Anterior cingulate cortex (tissue), 58 donors: ENCODE results near the gene GPR183.

Source experiments
- DNase-seq, 58 donors: peaks; one replicate each; lab custom pipeline; 2025; lab: John Stamatoyannopoulos, UW

The GPR183 gene

DNA sequence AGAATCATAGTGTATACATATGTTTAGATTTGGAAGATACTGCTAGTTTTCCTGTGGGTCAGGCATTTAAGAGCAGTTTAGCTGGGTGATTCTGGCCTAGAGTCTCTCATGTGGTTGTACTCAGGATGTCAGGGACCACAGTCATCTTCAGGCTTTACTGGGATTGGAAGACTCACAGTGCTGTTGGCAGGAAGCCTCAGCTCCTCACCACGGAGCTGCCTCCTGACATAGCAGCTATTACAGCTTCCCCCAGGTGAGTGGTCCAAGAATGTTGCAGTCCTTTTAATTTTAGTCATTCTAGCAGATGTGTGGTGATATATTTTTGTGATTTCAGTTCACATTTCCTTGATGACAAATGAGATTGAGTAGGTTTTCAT lies 32.1 kb downstream of the GPR183 start:
- no peak for DNase-seq

DNA sequence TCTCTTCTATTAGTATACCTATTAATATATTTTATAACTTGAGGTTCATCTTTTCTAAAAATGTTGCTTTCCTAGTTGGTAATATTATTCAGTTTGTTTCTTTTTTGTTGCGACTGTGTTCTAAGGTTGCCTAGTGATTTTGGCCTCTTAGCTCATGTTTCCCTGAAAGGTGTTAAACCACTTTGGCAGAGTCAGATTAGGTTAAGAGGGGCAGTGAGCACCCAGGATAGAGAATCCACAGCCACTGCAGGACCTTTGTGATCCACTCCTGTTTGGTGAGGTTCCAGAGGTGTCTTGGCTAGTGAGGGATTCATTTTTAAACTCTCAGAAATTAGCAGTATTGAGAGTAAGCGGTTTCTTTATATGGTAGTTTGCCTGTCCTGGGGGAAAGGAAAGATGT lies 34.1 kb downstream of the GPR183 start:
- no peak for DNase-seq

DNA sequence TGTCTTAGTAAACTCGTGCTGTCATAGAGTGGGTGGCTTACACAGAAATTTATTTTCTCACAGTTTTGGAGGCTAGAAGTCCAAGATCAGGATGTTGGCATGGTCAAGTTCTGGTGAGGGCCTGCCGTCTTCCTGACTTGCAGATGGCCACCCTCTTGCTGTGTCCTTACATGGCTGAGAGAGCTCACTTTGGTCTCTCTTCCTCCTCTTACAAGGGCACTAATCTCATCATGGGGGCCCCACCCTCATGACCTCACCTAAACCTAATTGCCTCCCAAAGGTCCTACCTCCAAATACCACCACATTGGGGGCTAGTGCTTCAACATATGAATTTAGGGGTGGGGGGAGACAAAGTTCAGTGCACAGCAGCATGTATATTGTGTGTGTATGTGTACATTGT lies 34.7 kb downstream of the GPR183 start:
- DNase-seq = no peak

DNA sequence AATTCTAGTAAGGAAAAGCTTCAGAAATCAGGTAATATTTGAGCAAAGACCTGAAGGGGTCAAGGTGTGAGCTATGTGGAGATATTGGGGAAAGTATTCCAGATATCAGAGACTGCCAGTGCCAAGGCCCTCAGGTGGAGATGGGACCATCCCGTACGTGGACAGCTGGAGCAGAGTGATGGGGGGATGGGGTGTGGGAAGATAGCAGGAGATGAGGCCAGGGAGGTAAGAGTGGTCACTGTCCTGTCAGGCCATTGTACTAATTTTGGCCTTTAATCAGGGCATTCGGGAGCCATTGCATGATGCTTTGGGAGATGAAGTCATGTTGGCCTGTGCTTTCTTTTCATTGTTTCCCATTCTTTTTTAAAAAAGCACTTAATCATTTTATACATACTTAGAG lies 36.0 kb downstream of the GPR183 start:
- no peak for DNase-seq

DNA sequence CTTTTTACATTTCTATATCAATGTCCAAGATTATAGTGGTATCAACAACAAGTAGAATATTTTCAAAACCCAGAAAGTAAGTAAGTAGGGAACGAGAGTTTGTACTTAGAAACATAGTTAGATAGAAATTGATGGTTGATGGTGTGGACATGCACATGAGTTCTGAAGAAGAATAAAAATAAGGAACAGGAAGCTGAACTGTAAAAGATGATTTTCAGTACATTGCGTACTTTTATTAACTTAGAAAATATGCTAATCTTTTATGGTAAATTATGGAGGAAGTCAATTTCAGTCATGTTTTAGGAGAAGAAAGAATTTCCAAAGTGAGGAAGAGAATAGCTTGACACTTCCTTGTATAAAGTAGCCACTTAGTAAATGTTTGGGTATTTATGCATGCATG lies 36.7 kb downstream of the GPR183 start:
- no peak for DNase-seq

DNA sequence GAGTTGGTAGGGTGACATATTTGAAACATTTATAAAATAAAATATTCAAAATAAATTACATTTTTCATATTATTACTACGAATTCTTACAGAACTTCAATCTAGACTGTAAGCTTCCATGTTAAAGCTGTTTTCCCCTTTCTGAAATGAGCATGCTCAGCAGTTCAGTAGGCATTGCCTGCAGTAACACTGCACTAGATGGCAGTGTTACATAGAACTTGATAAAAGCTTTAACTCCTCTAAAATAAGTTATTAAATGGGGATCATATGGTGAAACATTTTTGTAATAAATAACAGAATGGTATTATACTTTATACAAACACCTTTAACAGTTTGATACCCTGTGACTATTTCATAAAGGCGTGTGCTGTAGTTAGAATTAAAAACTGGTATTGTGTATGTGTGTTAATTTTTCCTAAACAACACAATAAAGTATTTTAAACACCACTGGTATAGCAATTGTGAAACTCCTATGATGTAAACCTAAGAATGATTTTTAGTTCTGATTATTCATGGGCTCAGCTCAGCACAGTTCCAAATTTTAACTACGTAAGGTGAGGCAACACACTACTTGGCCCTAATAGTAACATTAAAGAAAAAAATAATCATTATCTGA lies 37.5 kb downstream of the GPR183 start:
- peak in 4 of 58 donors; percentile 6 to 35 (median 10) for DNase-seq

DNA sequence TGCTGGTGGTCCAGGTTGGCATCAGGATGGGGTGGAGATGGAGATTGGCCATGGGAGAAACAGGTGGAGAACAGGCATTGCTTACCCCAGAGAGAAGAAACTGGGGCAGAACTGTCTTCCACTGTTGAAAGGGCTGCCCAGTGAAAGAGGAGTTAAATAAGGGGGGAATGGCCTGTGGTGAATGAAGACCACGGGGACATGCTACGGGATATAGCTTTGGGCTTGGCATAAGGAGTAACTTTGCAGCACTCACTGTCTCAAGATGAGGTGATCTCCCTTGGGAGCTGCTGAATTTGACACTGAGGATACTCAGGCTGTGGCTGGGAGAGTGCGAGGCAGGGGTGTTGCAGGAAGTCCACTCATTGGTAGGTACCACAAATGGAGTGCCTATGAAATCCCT lies 38.4 kb downstream of the GPR183 start:
- no peak for DNase-seq

DNA sequence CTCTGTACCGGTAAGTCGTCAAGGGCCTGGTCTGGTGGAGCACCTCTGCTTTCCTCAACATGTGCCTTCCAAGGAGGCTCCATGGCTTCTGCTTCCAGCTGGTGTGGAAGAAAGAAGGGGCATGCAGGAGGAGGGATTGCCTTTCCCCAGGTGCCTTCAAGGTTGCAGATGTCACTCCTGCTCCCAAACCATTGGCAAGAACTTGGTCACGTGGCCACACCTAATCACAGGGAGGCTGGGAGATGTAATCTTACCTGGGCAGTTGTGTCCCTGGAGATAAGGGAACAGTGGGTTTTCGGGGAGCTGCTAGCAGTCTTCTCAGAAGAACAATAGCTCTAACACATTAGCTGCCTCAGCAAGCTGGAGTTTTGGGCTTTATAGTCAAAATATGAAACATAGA lies 39.3 kb downstream of the GPR183 start:
- no peak for DNase-seq

DNA sequence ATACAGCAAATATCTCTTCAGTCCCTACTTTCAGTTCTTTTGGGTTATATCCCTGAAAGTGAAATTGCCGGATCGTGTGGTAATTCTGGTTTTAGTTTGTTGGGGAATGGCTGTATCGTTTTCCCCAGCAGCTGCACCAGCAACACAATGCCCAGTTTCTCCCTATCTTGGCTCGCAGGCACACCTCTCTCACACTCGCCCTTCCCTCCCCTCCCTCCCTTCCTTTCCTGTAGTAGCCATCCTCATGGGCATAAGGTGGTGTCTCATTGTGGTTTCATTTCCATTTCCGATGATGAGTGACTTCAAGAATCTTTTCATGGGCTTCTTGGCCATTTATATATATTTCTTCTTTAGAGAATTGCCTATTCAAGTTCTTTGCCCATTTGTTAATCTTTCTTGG lies 40.4 kb downstream of the GPR183 start:
- no peak for DNase-seq

DNA sequence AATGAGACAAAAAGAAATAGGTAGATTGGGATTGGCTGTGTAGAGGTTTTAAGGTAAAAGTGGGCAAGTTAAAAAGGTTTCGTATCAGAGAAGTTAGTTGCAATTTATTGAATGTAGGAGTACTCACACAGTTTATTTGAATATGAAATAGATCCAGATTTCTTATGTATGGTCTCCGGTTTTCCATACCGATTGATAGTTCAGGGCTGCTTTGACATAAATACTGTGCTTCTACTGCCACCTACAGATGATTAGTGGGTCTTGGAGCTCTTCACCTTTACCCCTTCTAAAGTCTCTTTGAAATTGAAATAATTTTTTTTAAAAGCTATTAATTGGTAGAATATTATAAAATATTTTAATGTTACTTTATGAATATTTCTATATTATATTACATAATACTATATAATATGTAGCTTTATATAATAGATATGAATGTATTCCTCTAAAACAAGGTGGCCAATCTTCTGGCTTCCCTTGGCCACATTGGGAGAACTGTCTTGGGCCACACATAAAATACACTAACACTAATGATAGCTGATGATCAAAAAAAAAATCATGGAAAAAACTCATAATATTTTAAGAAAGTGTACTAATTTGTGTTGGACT lies 41.3 kb downstream of the GPR183 start:
- peak in 2 of 58 donors; percentile 6 to 26 for DNase-seq

DNA sequence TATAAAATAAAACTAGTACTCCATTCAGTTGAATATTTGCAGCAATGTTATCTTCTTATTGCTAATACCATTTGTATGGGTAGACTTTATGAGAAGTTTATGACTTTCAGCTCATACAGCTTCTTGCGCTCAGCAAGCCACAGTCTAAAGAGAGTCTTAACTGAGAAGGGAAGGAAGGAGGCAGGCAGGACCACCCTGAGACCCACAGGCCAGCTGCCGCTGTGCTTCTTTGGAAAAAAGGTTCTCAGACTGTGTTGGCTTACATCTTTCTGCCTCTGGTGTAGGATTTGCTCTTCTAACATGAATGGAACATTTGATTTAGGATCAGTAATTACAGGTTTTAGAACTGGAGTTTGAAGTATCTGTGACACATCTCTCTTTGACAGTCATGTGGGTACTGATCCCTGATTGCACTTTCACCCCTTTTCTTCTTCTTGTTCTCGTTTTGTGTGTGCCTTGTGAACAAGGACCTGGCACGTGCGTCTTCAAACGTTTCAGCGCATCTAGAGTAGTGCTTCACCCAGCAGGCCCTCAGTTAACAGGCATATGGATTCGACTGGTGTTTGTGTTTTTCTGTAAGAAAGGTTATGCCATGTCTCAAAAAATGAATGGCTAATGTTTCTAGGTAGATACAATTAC lies 41.9 kb downstream of the GPR183 start:
- no peak for DNase-seq

DNA sequence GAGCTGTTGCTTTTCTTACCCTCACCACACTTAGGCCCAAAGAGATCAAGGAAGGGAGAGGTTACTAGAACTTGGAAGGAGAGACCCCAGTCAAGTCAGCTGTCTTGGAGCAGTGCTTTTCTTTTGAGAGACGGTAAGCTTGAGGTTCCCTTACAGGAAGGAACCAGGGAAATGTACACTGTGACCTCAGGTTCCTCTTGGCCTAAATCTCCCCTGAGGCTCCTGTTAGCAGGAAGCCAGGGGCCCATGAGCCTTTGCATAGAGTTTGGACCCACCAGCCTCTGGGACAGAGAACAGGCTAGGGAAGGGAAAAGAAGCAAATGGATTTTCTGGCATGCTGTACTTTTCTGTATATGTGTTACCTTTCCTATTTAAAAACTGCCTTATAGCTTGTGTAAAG lies 43.1 kb downstream of the GPR183 start:
- DNase-seq = no peak

DNA sequence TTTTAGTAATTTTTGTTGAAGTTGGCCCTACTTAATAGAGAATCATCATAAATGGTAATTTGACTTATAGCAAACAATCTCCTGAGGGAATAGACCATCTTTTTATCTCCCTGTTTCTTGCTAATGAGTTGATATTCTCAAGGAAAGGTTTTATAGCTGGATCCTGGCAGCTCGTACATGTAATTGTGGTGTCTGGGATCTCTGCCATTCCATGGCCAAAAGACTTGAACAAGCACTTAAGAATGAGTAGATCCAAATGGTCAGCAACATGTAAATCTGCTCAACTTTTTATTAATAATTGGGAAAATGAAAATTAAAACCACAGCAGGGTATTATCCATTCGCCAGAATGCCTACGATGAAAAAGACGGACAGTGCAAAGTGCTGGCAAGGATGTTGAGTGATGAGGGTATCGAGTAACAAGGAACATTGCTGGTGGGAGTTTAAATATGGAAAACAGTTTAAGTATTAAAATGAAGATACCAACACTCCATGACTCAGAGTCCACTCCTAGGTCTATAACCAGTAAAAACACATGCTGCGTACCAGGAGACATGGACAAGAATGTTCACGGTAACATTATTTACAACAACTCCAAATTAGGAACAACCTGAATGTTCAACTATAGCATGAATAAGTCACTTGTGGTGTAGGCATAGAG lies 43.9 kb downstream of the GPR183 start:
- no peak for DNase-seq

DNA sequence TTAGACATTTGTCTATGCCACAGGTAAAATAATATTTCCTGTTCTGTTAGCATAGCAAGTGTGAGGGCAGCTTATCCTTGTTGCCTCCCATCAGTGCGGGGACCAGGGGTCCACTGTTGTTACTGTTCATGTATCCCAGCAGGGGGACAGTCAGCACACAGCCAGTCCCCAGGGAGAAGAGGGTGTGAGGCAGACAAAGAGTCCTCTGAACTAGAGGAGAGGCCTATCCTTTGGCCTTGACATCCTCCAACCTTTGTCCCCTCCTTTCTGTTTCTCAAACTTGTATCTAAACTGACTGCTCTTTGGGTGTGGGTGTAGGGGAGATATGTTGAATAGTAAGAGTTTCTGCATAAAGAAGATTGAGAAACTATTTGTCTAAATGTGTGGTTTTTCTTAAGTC lies 46.1 kb downstream of the GPR183 start:
- no peak for DNase-seq

DNA sequence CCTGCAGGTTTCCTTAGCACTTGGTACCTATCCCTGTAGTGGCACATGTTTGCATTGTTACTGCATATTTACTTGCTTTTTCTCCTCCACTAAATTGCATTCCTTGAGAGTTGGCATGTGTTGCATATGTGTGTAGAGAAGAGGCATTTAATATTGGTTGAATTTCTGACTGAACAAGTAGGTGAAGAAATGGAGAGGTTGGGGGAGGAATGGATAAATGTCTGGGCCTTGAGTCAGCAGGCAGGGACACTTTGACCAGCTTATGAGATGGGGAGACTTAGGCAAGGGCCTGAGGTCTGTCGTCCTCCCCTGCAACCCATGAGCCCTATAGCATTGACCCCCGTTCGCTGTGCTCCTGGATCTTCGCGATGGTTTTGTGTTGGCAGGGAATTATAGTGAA lies 47.0 kb downstream of the GPR183 start:
- DNase-seq = no peak

DNA sequence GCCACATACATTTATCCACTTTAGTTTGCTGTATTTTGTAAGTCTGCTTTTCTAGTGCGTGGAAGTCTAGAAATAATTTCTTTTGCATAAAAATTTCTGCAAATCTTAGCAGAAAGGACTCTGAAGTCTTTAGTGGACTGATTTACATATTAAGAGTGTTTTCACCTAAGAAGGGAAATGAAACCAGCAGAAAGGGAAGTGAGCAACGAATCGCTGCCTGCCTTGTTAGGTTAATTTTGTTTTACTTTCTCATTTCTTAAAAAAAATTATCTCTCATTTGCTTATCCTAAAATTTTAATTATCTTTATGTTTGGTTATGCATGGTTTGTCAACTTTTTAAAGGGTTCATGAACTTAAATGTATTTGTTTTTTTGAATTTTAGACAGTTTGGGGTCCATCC lies 48.3 kb downstream of the GPR183 start:
- no peak for DNase-seq

DNA sequence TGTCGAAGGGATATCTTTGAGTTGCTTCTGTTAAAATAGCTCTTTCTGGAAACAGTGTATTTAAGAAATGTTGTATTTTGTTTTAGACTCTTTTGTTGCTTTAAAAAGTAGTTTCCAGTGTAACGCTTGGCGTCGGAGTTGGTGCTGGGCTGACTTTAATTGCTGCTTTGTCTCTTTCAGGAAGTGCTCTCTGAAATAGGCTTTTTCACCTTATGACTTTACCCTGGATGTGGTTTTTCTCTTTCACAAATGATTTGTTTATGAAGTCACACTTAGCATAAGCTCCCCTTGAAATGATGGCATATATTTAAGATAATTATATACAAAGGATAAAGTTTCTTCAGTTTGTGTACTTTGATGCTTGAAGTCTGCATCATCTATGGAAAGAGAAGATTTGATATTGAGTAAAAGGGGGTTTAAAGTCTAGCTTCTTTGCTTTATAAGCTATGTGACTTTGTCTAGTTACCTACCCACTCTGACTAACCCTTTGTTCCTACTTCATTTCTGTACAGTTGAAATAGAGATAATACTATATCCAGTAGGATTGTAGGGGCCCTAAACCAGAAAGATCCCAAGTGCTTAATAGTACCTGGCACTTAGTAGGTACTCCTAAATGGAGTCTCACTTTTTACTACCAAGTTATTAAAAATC lies 48.9 kb downstream of the GPR183 start, which contains the start of gene GPR18:
Gene GPR18, minus strand, starts transcription at position 170 of the 651 bp plus-strand sequence. CDS start 2,507 bp downstream, outside the sequence.
- no peak for DNase-seq

DNA sequence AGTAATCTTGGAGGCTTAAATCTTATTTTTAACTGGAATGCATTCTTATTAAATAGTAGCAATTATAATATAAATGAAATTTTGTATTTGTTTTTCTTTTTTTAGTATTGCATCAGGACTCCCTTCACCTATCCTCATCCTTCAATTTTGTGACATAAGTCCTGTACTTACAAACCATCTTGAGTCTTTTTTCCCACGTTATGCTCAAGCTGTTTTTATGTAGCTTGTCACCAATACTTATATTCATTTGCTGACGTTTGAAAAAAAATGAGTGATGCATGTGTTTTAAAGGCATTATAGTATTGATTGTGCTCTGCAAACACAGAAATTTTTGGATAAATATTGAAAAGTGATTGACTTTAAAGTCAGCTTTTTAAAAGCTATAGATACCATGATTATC lies 49.9 kb downstream of the GPR183 start:
- DNase-seq = no peak

DNA sequence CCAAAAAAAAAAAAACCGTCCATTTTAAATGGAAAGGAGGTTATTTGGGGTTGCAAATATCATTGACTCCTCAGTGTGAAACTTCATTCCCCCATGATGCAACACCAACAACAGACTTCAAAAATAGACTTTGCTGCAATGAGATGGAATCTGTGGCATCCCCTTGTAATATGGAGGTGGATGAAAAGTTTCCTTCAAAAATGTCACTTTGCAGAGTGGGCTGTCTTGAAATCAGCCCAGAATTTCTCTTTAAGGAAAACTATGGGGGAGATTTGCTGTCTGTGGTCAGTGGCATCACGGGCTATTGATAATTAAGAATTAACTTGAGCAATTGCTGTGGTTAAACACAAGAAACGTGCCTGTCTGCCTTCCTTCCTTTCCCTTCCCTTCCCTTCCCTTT lies 50.5 kb downstream of the GPR183 start:
- DNase-seq = no peak

DNA sequence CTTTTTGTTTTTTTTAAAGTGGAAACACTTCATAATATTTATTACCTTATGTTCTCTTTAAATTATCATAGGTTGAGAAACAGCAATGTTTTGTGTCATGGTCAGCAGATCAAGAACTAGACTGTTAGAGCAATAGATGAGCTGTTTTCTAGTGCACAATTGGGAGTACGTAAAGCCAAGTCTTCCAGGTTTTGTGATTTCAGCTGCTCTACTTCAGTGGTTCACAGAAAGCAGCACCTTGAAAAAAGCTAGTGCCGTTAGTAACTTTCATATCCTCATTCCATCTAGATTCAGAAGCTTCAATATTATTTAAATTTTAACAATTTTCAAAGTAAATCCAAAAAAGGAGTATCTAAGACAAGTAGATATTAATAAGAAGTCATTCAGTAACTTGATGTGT lies 50.9 kb downstream of the GPR183 start:
- no peak for DNase-seq

DNA sequence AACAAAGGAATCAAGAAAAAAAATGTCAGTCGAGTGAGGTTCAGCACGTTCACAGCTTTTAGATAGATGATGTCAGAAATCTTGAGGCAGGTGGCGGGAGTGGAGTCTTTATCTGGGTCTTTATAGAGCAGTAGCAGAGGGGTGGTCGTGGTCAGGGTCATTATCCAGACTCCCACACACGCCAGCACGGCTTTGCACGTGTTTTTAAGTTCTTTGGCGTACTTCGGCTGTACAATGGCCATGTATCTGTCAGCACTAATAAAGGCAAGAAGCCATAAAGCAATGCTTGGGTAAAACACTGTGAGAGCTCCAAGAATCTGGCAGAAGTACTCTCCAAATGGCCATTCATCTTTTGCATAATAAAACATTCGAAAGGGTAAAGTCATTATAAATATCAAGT lies 51.9 kb downstream of the GPR183 start:
- no peak for DNase-seq
